Lung (tissue), 10 donors: ENCODE measurements around the gene ZNF550. TPM values are rescaled to one million over a fixed set of nuclear protein-coding genes. Genes with fewer than 3 reads are reported as not detected.
"Not testable (repeated sequence)": the region's sequence is repeated elsewhere in the genome, so short reads cannot be mapped to it uniquely, and the experiment has no call there.

ENCODE experiments used
- ATAC-seq: fragments of 200-7000 bp; cut with Tn5 transposase; one replicate; pipeline ENCODE4 v1.9.1; 2020; ENCODE audit warnings: moderate number of reproducible peaks; ENCODE audit not compliant: insufficient read depth, low FRiP score
- DNase-seq, 3 donors: peaks; one replicate each; pipeline ENCODE4 v3.0.0-alpha.2; 2013 to 2017
- H3K27ac ChIP-seq, 2 donors: one replicate each; pipeline ENCODE4 v1.5.1; 2013; ENCODE audit warnings: mild to moderate bottlenecking in 2 of 2, moderate library complexity in 2 of 2, control low read depth in 1 of 2, inconsistent platforms in 1 of 2, low read depth in 1 of 2, low read length in 1 of 2
- H3K27me3 ChIP-seq, 3 donors: one replicate each; pipeline ENCODE4 v1.5.1; 2013; ENCODE audit warnings: low read length in 2 of 3; ENCODE audit not compliant: control insufficient read depth in 3 of 3, insufficient read depth in 3 of 3
- H3K36me3 ChIP-seq, 4 donors: one replicate each; pipeline ENCODE4 v1.5.1; 2013; ENCODE audit warnings: low read length in 4 of 4, mild to moderate bottlenecking in 1 of 4, moderate library complexity in 1 of 4; ENCODE audit not compliant: control insufficient read depth in 4 of 4, insufficient read depth in 4 of 4
- H3K4me1 ChIP-seq, 5 donors: one replicate each; pipeline ENCODE4 v1.5.1; 2013; ENCODE audit warnings: low read length in 5 of 5, mild to moderate bottlenecking in 2 of 5, moderate library complexity in 1 of 5; ENCODE audit not compliant: control insufficient read depth in 5 of 5, insufficient read depth in 5 of 5
- H3K4me3 ChIP-seq: one replicate; pipeline ENCODE4 v1.5.1; 2013; ENCODE audit warnings: mild to moderate bottlenecking, control low read depth, moderate library complexity
- H3K9ac ChIP-seq, 2 donors: one replicate each; pipeline ENCODE4 v1.5.1; 2013; ENCODE audit warnings: low read length in 2 of 2, control low read depth in 1 of 2; ENCODE audit not compliant: insufficient read depth in 1 of 2
- H3K9me3 ChIP-seq, 4 donors: one replicate each; pipeline ENCODE4 v1.5.1; 2013; ENCODE audit warnings: low read length in 3 of 4, mild to moderate bottlenecking in 1 of 4, moderate library complexity in 1 of 4; ENCODE audit not compliant: control insufficient read depth in 4 of 4, insufficient read depth in 3 of 4
- WGBS, 2 donors: extraction: QIAGEN DNeasy Blood & Tissue Kit; methylation state at CpG; one replicate each; pipeline ENCODE4 v1.1.7; 2013; 5-methylcytosine and 5-hydroxymethylcytosine counted together
- polyA plus RNA-seq, 2 donors: library from polyadenylated mRNA; stranded (reverse); fragments of 200-250 nt; gene quantifications; one replicate each; pipeline ENCODE4 v1.2.1, GENCODE V29; 2013
- total RNA-seq, 2 donors: library from RNA; depleted of rRNA in 1 of 2; stranded (reverse); fragments of >200 nt in 1 of 2; gene quantifications; one replicate each; pipeline ENCODE4 v1.2.1, GENCODE V29; 2014 to 2021
- donor health status: Bipolar disorder and iron deficiency.
- donor health status: healthy.
- donor health status: DM: yes; HTN: yes; CAD: no.

The ZNF550 gene
- total and polyA plus RNA-seq, 4 donors, result 2.0 to 21.4 (median 5.7) TPM

GRCh38 chr19:57487477-57488298, 72.0 kb downstream of the ZNF550 start, which contains the start of gene ZNF419:
Gene ZNF419 (plus strand): TSS chr19:57487750. CDS start chr19:57487951, 201 bp downstream.
- peak; percentile 92 to 95 (median 93) for DNase-seq

More at GRCh38 chr19:57487477-57488298, 72.0 kb downstream of the ZNF550 start, which contains the start of gene ZNF419:
- peak; percentile 96 for ATAC-seq
- Histone ChIP-seq H3K36me3 (peaks cover 7 to 25% (median 15%) of the 10 kb centered on the region in 4 donors), H3K4me3 (peak within 1 kb of the TSS; percentile 95), H3K27ac (peak within 1 kb of the TSS; percentile 88 to 89), H3K9me3 (peaks cover 0 to 22% (median 4%) of the 10 kb centered on the region in 4 donors), H3K9ac (peak within 1 kb of the TSS in 1 of 2 donors; percentile 84)
- WGBS, 2 donors, result 1% methylated on average over 53 to 58 of the region's 69 CpGs
- H3K27me3 ChIP-seq, H3K4me1 ChIP-seq: not testable (repeated sequence)

Other genes with a start within 250 kb of the ZNF550 start
- gene ZNF543, start 239.4 kb downstream of the ZNF550 start, total RNA-seq, result 10 to 100 TPM in 1 of 2 donors, 1 to 10 TPM in 1; 5.2 to 15.4 TPM
- 1 to 10 TPM; 1.3 to 1.4 TPM for gene ZNF543, start 239.4 kb downstream of the ZNF550 start, polyA plus RNA-seq
- 10 to 100 TPM in 1 of 2 donors, 1 to 10 TPM in 1; 7.9 to 13.5 TPM for gene ZNF304, start 208.6 kb downstream of the ZNF550 start, total RNA-seq
- 1 to 10 TPM; 2.6 to 3.8 TPM for gene ZNF304, start 208.6 kb downstream of the ZNF550 start, polyA plus RNA-seq
- 10 to 100 TPM in 1 of 2 donors, 1 to 10 TPM in 1; 6.2 to 15.1 TPM for gene TRAPPC2B, start 196.3 kb downstream of the ZNF550 start, total RNA-seq
- gene TRAPPC2B, start 196.3 kb downstream of the ZNF550 start, polyA plus RNA-seq, result 10 to 100 TPM; 15.3 to 25.4 TPM
- gene ZNF547, start 196.3 kb downstream of the ZNF550 start, total RNA-seq, result 1 to 10 TPM; 2.8 to 4.2 TPM
- gene ZNF547, start 196.3 kb downstream of the ZNF550 start, polyA plus RNA-seq, result 1 to 10 TPM; 1.4 to 1.6 TPM
- gene ZNF548, start 170.0 kb downstream of the ZNF550 start, total RNA-seq, result 10 to 100 TPM; 14.9 to 35.7 TPM
- gene ZNF548, start 170.0 kb downstream of the ZNF550 start, polyA plus RNA-seq, result 1 to 10 TPM; 5.6 to 6.8 TPM
- gene ZNF17, start 148.7 kb downstream of the ZNF550 start, total RNA-seq, result 10 to 100 TPM; 13.4 to 18.3 TPM
- gene ZNF17, start 148.7 kb downstream of the ZNF550 start, polyA plus RNA-seq, result 1 to 10 TPM; 2.1 to 4.0 TPM
- gene ZNF749, start 124.5 kb downstream of the ZNF550 start, total RNA-seq, result 10 to 100 TPM; 10.6 to 14.6 TPM
- gene ZNF749, start 124.5 kb downstream of the ZNF550 start, polyA plus RNA-seq, result 1 to 10 TPM; 4.0 to 8.8 TPM
- gene VN1R1, start 102.7 kb downstream of the ZNF550 start, total RNA-seq, result 1 to 10 TPM in 1 of 2 donors, under 1 TPM in 1; 0.58 to 3.1 TPM
- under 1 TPM; 0.15 to 0.28 TPM for gene VN1R1, start 102.7 kb downstream of the ZNF550 start, polyA plus RNA-seq
- 10 to 100 TPM in 1 of 2 donors, 1 to 10 TPM in 1; 8.1 to 28.1 TPM for gene ZNF772, start 82.3 kb downstream of the ZNF550 start, total RNA-seq
- gene ZNF772, start 82.3 kb downstream of the ZNF550 start, polyA plus RNA-seq, result 1 to 10 TPM in 1 of 2 donors, under 1 TPM in 1; 0.98 to 2.7 TPM
- 10 to 100 TPM; 10.1 to 12.5 TPM for gene ZNF419, start 72.1 kb downstream of the ZNF550 start, total RNA-seq
- 1 to 10 TPM; 4.3 to 5.2 TPM for gene ZNF419, start 72.1 kb downstream of the ZNF550 start, polyA plus RNA-seq
- 10 to 100 TPM in 1 of 2 donors, 1 to 10 TPM in 1; 6.3 to 17.0 TPM for gene ZNF773, start 59.9 kb downstream of the ZNF550 start, total RNA-seq
- 1 to 10 TPM; 2.5 to 4.3 TPM for gene ZNF773, start 59.9 kb downstream of the ZNF550 start, polyA plus RNA-seq
- gene ZNF549, start 32.5 kb downstream of the ZNF550 start, total RNA-seq, result 10 to 100 TPM in 1 of 2 donors, 1 to 10 TPM in 1; 4.8 to 14.8 TPM
- gene ZNF549, start 32.5 kb downstream of the ZNF550 start, polyA plus RNA-seq, result 1 to 10 TPM; 1.7 to 2.4 TPM
- gene ZNF416, start 19.0 kb upstream of the ZNF550 start, total RNA-seq, result 1 to 10 TPM; 4.2 to 4.6 TPM
- 1 to 10 TPM; 1.7 to 2.2 TPM for gene ZNF416, start 19.0 kb upstream of the ZNF550 start, polyA plus RNA-seq
- gene ZIK1, start 24.3 kb upstream of the ZNF550 start, total RNA-seq, result 10 to 100 TPM in 1 of 2 donors, 1 to 10 TPM in 1; 4.3 to 13.8 TPM
- gene ZIK1, start 24.3 kb upstream of the ZNF550 start, polyA plus RNA-seq, result 1 to 10 TPM; 1.0 to 2.7 TPM
- 1 to 10 TPM; 4.0 to 4.7 TPM for gene ZNF530, start 40.0 kb upstream of the ZNF550 start, total RNA-seq
- gene ZNF530, start 40.0 kb upstream of the ZNF550 start, polyA plus RNA-seq, result 1 to 10 TPM; 1.5 to 2.1 TPM
- 10 to 100 TPM; 17.7 to 33.2 TPM for gene ZNF134, start 54.4 kb upstream of the ZNF550 start, total RNA-seq
- 1 to 10 TPM; 3.6 to 8.2 TPM for gene ZNF134, start 54.4 kb upstream of the ZNF550 start, polyA plus RNA-seq
- 10 to 100 TPM; 10.7 to 36.9 TPM for gene ZNF211, start 73.3 kb upstream of the ZNF550 start, total RNA-seq
- gene ZNF211, start 73.3 kb upstream of the ZNF550 start, polyA plus RNA-seq, result 1 to 10 TPM; 6.5 to 7.1 TPM
- under 1 TPM in 1 of 2 donors, not detected in 1; 0.21 TPM for gene ZSCAN4, start 109.1 kb upstream of the ZNF550 start, total RNA-seq
- under 1 TPM; 0.07 to 0.14 TPM for gene ZSCAN4, start 109.1 kb upstream of the ZNF550 start, polyA plus RNA-seq
- gene ZNF551, start 122.1 kb upstream of the ZNF550 start, total RNA-seq, result 10 to 100 TPM in 1 of 2 donors, 1 to 10 TPM in 1; 8.7 to 12.0 TPM
- 1 to 10 TPM; 1.5 to 3.1 TPM for gene ZNF551, start 122.1 kb upstream of the ZNF550 start, polyA plus RNA-seq
- 10 to 100 TPM in 1 of 2 donors, 1 to 10 TPM in 1; 3.7 to 34.6 TPM for gene ZNF154, start 149.3 kb upstream of the ZNF550 start, total RNA-seq
- gene ZNF154, start 149.3 kb upstream of the ZNF550 start, polyA plus RNA-seq, result 1 to 10 TPM; 1.2 to 1.9 TPM
- 10 to 100 TPM in 1 of 2 donors, 1 to 10 TPM in 1; 9.7 to 17.1 TPM for gene ZNF671, start 167.8 kb upstream of the ZNF550 start, total RNA-seq
- 1 to 10 TPM; 2.4 to 4.8 TPM for gene ZNF671, start 167.8 kb upstream of the ZNF550 start, polyA plus RNA-seq
- 10 to 100 TPM; 13.9 to 33.8 TPM for gene ZNF776, start 187.0 kb upstream of the ZNF550 start, total RNA-seq
- 1 to 10 TPM; 2.9 to 5.6 TPM for gene ZNF776, start 187.0 kb upstream of the ZNF550 start, polyA plus RNA-seq
- gene ZNF586, start 209.8 kb upstream of the ZNF550 start, total RNA-seq, result 10 to 100 TPM; 14.8 to 48.1 TPM
- gene ZNF586, start 209.8 kb upstream of the ZNF550 start, polyA plus RNA-seq, result 1 to 10 TPM; 4.8 to 7.4 TPM